Fibroblast of lung (primary cell): ENCODE results near the gene PRKAR1B. TPM values are rescaled to one million over a fixed set of nuclear protein-coding genes. Genes with fewer than 3 reads are reported as not detected.

Source experiments
- DNase-seq, 2 donors: peaks; one replicate each; pipeline versions ENCODE4 v3.0.0 to v3.0.0-alpha.2; 2010; ENCODE audit warnings: low read depth in 2 of 2
- H2AFZ ChIP-seq: 2 replicates; pipeline ENCODE4 v1.5.1; 2012; ENCODE audit warnings: low read length, control low read depth, inconsistent platforms
- H3K27ac ChIP-seq: 2 replicates; pipeline ENCODE4 v1.5.1; 2011; ENCODE audit warnings: low read length, control low read depth; ENCODE audit not compliant: insufficient read depth
- H3K27me3 ChIP-seq: 2 replicates; pipeline ENCODE4 v1.5.1; 2011; ENCODE audit warnings: mild to moderate bottlenecking, low read length; ENCODE audit not compliant: control insufficient read depth, insufficient read depth
- H3K36me3 ChIP-seq: 2 replicates; pipeline ENCODE4 v1.5.1; 2011; ENCODE audit warnings: low read length; ENCODE audit not compliant: control insufficient read depth, insufficient read depth
- H3K4me1 ChIP-seq: 2 replicates; pipeline ENCODE4 v1.5.1; 2011; ENCODE audit warnings: low read length; ENCODE audit not compliant: control insufficient read depth, insufficient read depth; ENCODE audit errors: extremely low read depth
- H3K4me2 ChIP-seq: 2 replicates; pipeline ENCODE4 v1.5.1; 2011; ENCODE audit warnings: low read length, control low read depth; ENCODE audit not compliant: insufficient read depth; ENCODE audit errors: extremely low read depth
- H3K4me3 ChIP-seq, 4 experiments: fragments of 200-600 bp in 1 of 4; sonication (generic) in 1 of 4; replicated peaks in 1 of 4; 2 replicates each; pipeline ENCODE4 v1.5.1; 2011 to 2016; ENCODE audit warnings: low read length in 4 of 4, low read depth in 3 of 4, mild to moderate bottlenecking in 3 of 4, control low read depth in 2 of 4, inconsistent platforms in 1 of 4, mixed read lengths in 1 of 4; ENCODE audit not compliant: insufficient read depth in 1 of 4; ENCODE audit errors: control extremely low read depth in 1 of 4
- H3K79me2 ChIP-seq: 2 replicates; pipeline ENCODE4 v1.5.1; 2012; ENCODE audit warnings: mild to moderate bottlenecking, low read length, inconsistent platforms; ENCODE audit not compliant: control insufficient read depth, insufficient read depth
- H3K9ac ChIP-seq: 2 replicates; pipeline ENCODE4 v1.5.1; 2011; ENCODE audit warnings: mild to moderate bottlenecking, low read length, control low read depth; ENCODE audit not compliant: insufficient read depth
- H3K9me3 ChIP-seq: 2 replicates; pipeline ENCODE4 v1.5.1; 2012; ENCODE audit warnings: low read depth, low read length; ENCODE audit not compliant: control insufficient read depth, insufficient read depth
- H4K20me1 ChIP-seq: 2 replicates; pipeline ENCODE4 v1.5.1; 2011; ENCODE audit warnings: low read length; ENCODE audit not compliant: control insufficient read depth, insufficient read depth; ENCODE audit errors: extremely low read depth
- EZH2 ChIP-seq: IDR thresholded peaks from 2 replicates; pipeline ENCODE4 v1.5.1; 2012; ENCODE audit warnings: low read length, control low read depth, mild to moderate bottlenecking; ENCODE audit errors: missing control alignments
- polyA plus RNA-seq, 2 donors: library from polyadenylated mRNA; depleted of rRNA in 1 of 2; stranded (reverse) in 1 of 2; unstranded in 1 of 2; fragments of >200 nt; gene quantifications; 2 replicates each; pipeline ENCODE4 v1.2.1, GENCODE V29; 2011 to 2012; ENCODE audit warnings: missing spikeins in 1 of 2
- total RNA-seq: library from RNA; depleted of rRNA; stranded (reverse); fragments of >200 nt; gene quantifications from 2 replicates; pipeline ENCODE4 v1.2.1, GENCODE V29; 2014
- TF ChIP-seq, protein P1 (sequence below), 2 donors: IDR thresholded peaks in 1 of 2; conservative IDR thresholded peaks in 1 of 2; 1 replicate in 1 of 2; 2 replicates in 1 of 2; pipeline ENCODE4 v1.5.1; 2011 to 2012; ENCODE audit warnings: low read length in 2 of 2, control low read depth in 1 of 2, inconsistent platforms in 1 of 2, low read depth in 1 of 2, mild to moderate bottlenecking in 1 of 2

PRKAR1B gene
- total and polyA plus RNA-seq, 2 donors (not counting 1 experiment from before 2014, with no cell fraction given) = 12.7 to 14.5 TPM

DNA sequence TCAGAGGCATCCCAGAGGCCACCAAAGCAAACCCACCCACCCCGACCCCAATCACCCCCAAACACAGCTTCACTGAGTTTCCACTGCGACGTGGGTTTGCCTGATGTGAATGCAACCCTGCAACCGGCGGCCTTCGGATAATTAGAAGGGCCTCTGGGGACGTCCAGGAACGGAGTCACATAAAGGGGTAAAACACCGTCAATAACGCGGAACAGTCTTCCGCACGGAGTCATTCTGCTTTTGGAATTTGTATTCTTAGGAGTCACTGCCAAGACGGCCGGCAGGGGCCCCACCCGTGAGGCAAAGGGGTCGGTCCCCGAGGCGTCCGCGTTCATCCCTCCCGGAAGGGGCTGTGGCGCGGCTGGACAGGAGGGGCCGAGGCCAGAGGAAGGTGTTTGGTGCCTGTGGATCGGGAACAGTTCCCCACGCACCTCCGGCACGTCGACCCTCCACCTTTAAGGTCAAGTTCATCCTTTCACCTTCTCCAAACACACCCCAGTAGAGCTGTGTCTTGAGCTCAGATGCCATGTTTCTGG, 170.7 kb downstream of the PRKAR1B start:
- Histone ChIP-seq H3K27me3 (no peaks in the 10 kb centered on the region), H2AFZ (no peak overlapping the region), H3K9ac (no peak overlapping the region), H3K4me2 (no peak overlapping the region), H3K9me3 (no peaks in the 10 kb centered on the region), H3K4me3 (no peak overlapping the region), H3K36me3 (no peaks in the 10 kb centered on the region), H3K79me2 (no peaks in the 10 kb centered on the region), H4K20me1 (no peaks in the 10 kb centered on the region), H3K4me1 (no peaks in the 10 kb centered on the region), H3K27ac (no peak overlapping the region)
- no peak for DNase-seq
- no peak for TF ChIP-seq EZH2
- TF ChIP-seq, protein P1, sequence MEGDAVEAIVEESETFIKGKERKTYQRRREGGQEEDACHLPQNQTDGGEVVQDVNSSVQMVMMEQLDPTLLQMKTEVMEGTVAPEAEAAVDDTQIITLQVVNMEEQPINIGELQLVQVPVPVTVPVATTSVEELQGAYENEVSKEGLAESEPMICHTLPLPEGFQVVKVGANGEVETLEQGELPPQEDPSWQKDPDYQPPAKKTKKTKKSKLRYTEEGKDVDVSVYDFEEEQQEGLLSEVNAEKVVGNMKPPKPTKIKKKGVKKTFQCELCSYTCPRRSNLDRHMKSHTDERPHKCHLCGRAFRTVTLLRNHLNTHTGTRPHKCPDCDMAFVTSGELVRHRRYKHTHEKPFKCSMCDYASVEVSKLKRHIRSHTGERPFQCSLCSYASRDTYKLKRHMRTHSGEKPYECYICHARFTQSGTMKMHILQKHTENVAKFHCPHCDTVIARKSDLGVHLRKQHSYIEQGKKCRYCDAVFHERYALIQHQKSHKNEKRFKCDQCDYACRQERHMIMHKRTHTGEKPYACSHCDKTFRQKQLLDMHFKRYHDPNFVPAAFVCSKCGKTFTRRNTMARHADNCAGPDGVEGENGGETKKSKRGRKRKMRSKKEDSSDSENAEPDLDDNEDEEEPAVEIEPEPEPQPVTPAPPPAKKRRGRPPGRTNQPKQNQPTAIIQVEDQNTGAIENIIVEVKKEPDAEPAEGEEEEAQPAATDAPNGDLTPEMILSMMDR (conservative IDR thresholded peaks at IDR 0.05 in 1 of 2, IDR thresholded peaks at IDR 0.05 in 1 of 2; ENCODE audit: low read depth in 1 of 2, low read length in 2 of 2) = no peak

DNA sequence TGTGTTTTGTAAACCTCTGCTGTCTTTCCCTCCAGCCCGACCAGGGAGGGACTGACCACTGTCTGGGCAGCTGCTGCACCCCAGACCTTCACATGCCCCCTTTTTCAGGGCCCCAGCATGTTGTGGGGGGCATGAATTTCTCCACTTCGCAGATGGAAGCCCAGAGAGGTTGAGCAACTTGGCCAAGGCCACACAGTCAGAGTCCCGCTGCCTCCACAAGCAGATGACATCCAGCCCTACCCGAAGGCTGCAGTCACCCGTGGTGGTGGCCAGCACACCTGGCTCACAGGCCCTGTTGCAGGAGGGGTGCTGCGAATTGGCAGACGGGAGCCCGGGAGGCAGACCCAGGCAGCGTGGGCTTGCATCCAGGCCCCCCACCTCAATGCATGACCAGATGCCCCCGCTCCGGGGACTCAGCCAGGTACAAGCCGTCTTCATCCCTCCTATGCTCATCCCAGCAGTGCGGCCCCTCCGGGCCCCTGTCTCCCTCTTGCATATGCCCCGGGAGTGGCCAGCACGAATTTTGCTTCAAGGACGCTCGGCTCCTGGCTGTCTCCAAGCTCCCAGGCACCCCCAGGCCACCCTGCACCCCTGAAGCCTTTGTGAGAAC, 171.4 kb downstream of the PRKAR1B start:
- H3K27ac ChIP-seq = no peak overlapping the region
- H3K9ac ChIP-seq = no peak overlapping the region
- no peak overlapping the region for H3K4me2 ChIP-seq
- no peak overlapping the region for H3K4me3 ChIP-seq
- no peaks in the 10 kb centered on the region for H3K9me3 ChIP-seq
- no peak for DNase-seq
- TF ChIP-seq, protein P1 (conservative IDR thresholded peaks at IDR 0.05 in 1 of 2, IDR thresholded peaks at IDR 0.05 in 1 of 2; ENCODE audit: low read depth in 1 of 2, low read length in 2 of 2) = no peak
- TF ChIP-seq EZH2 = no peak
- H2AFZ ChIP-seq = no peak overlapping the region
- H3K4me1 ChIP-seq = no peaks in the 10 kb centered on the region
- no peaks in the 10 kb centered on the region for H3K79me2 ChIP-seq
- no peaks in the 10 kb centered on the region for H3K27me3 ChIP-seq
- H3K36me3 ChIP-seq = no peaks in the 10 kb centered on the region
- H4K20me1 ChIP-seq = no peaks in the 10 kb centered on the region

DNA sequence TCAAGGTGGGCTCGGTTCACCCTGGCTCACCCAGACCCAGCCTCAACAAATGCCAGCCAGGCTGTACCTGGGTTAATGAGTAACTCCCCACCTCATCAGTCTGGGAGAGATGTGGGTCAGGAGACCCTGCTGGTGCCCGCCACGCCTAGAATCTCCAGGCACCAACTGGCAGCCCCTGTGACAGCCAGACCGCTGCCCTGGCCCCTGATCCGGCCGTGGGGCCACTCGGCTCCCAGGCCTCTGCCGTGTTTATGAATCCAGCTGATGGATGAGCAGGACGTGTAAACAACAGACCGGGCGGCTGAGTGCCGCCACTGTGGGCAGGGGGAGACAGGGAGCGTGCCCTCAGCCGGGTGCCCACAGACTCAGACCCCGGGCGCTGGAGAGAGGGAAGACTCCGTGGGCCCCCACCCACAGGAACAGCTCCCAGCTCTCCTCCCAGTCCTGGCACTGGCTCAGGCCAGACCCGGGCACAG, 173.4 kb downstream of the PRKAR1B start:
- TF ChIP-seq EZH2 = no peak
- TF ChIP-seq, protein P1 (conservative IDR thresholded peaks at IDR 0.05 in 1 of 2, IDR thresholded peaks at IDR 0.05 in 1 of 2; ENCODE audit: low read depth in 1 of 2, low read length in 2 of 2) = no peak
- H3K36me3 ChIP-seq = no peaks in the 10 kb centered on the region
- no peaks in the 10 kb centered on the region for H4K20me1 ChIP-seq
- H3K9me3 ChIP-seq = no peaks in the 10 kb centered on the region
- no peak overlapping the region for H2AFZ ChIP-seq
- DNase-seq = no peak
- H3K27me3 ChIP-seq = no peaks in the 10 kb centered on the region
- no peaks in the 10 kb centered on the region for H3K79me2 ChIP-seq
- H3K4me2 ChIP-seq = no peak overlapping the region
- H3K9ac ChIP-seq = no peak overlapping the region
- no peak overlapping the region for H3K27ac ChIP-seq
- H3K4me1 ChIP-seq = no peaks in the 10 kb centered on the region
- no peak overlapping the region for H3K4me3 ChIP-seq
